GM23338 (cell line): ENCODE data around the gene UNC13C.

ENCODE experiments used
- CREB1 ChIP-seq: fragments of 250-450 bp; sonication (Bioruptor Pico); IDR thresholded peaks from 2 replicates; pipeline ENCODE4 v1.5.0; 2020; ENCODE audit warnings: low read depth, mild to moderate bottlenecking, moderate library complexity
- EZH2 ChIP-seq: fragments of 200-600 bp; sonication (generic); IDR thresholded peaks from one replicate; pipeline ENCODE4 v1.8.0; 2017; ENCODE audit warnings: antibody characterized with exemption, mild to moderate bottlenecking, low read depth; ENCODE audit not compliant: unreplicated experiment
- EZH2phosphoT487 ChIP-seq: fragments of 200-600 bp; sonication (generic); IDR thresholded peaks from one replicate; pipeline ENCODE4 v1.8.1; 2018; ENCODE audit warnings: antibody characterized with exemption; ENCODE audit not compliant: unreplicated experiment
- JUNB ChIP-seq: IDR thresholded peaks from one replicate; pipeline ENCODE4 v1.6.1; 2016; ENCODE audit warnings: antibody characterized with exemption; ENCODE audit not compliant: unreplicated experiment
- NANOG ChIP-seq: IDR thresholded peaks from 2 replicates; pipeline ENCODE4 v1.6.1; 2016; ENCODE audit warnings: antibody characterized with exemption, borderline replicate concordance
- POLR2AphosphoS5 ChIP-seq: IDR thresholded peaks from 2 replicates; pipeline ENCODE4 v1.6.1; 2016; ENCODE audit warnings: antibody characterized with exemption, low read depth
- ZNF114 ChIP-seq: fragments of 250-450 bp; sonication (Bioruptor Pico); IDR thresholded peaks from 2 replicates; pipeline ENCODE4 v1.5.0; 2020; ENCODE audit warnings: mild to moderate bottlenecking, moderate library complexity
- ZNF331 ChIP-seq: fragments of 250-450 bp; sonication (Bioruptor Pico); IDR thresholded peaks from 2 replicates; pipeline ENCODE4 v1.5.0; 2020; ENCODE audit warnings: low read depth, mild to moderate bottlenecking, moderate library complexity
- TF ChIP-seq, protein P1 (sequence below), 2 experiments: fragments of 200-600 bp in 1 of 2; sonication (generic) in 1 of 2; conservative IDR thresholded peaks; 2 replicates each; pipeline versions ENCODE4 v1.5.1 to v1.6.1; 2016 to 2017; ENCODE audit warnings: antibody characterized with exemption in 2 of 2, low read depth in 2 of 2, mild to moderate bottlenecking in 2 of 2, moderate library complexity in 1 of 2
- TF ChIP-seq, protein P2 (sequence below): IDR thresholded peaks from one replicate; pipeline ENCODE4 v1.6.1; 2018; ENCODE audit warnings: antibody characterized with exemption; ENCODE audit not compliant: unreplicated experiment
- TF ChIP-seq, protein P3 (sequence below): IDR thresholded peaks from 2 replicates; pipeline ENCODE4 v1.6.1; 2016; ENCODE audit warnings: antibody characterized with exemption

DNA sequence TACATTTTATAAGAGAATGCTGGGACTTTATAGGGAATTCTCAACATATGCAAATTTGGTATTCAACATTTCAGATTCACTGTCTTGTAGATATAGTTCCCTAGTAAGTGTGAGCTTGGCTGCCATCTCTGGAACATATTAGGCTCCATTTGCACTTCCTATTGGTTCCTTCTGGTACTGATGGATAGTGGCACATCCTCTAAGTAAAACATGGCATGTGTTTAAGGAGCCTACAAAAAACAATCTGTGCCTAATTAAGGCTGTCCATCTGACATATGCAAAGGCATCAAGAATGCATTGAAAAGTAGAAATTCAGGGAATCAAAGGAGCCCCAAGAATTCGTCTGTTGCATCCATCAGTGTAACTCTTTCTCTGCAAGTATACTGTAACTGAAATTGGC is 344.1 kb downstream of the UNC13C start:
- TF ChIP-seq, protein P1, sequence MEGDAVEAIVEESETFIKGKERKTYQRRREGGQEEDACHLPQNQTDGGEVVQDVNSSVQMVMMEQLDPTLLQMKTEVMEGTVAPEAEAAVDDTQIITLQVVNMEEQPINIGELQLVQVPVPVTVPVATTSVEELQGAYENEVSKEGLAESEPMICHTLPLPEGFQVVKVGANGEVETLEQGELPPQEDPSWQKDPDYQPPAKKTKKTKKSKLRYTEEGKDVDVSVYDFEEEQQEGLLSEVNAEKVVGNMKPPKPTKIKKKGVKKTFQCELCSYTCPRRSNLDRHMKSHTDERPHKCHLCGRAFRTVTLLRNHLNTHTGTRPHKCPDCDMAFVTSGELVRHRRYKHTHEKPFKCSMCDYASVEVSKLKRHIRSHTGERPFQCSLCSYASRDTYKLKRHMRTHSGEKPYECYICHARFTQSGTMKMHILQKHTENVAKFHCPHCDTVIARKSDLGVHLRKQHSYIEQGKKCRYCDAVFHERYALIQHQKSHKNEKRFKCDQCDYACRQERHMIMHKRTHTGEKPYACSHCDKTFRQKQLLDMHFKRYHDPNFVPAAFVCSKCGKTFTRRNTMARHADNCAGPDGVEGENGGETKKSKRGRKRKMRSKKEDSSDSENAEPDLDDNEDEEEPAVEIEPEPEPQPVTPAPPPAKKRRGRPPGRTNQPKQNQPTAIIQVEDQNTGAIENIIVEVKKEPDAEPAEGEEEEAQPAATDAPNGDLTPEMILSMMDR (conservative IDR thresholded peaks at IDR 0.05; ENCODE audit: low read depth in 2 of 2) = no peak
- no peak for TF ChIP-seq POLR2AphosphoS5
- TF ChIP-seq, protein P2, sequence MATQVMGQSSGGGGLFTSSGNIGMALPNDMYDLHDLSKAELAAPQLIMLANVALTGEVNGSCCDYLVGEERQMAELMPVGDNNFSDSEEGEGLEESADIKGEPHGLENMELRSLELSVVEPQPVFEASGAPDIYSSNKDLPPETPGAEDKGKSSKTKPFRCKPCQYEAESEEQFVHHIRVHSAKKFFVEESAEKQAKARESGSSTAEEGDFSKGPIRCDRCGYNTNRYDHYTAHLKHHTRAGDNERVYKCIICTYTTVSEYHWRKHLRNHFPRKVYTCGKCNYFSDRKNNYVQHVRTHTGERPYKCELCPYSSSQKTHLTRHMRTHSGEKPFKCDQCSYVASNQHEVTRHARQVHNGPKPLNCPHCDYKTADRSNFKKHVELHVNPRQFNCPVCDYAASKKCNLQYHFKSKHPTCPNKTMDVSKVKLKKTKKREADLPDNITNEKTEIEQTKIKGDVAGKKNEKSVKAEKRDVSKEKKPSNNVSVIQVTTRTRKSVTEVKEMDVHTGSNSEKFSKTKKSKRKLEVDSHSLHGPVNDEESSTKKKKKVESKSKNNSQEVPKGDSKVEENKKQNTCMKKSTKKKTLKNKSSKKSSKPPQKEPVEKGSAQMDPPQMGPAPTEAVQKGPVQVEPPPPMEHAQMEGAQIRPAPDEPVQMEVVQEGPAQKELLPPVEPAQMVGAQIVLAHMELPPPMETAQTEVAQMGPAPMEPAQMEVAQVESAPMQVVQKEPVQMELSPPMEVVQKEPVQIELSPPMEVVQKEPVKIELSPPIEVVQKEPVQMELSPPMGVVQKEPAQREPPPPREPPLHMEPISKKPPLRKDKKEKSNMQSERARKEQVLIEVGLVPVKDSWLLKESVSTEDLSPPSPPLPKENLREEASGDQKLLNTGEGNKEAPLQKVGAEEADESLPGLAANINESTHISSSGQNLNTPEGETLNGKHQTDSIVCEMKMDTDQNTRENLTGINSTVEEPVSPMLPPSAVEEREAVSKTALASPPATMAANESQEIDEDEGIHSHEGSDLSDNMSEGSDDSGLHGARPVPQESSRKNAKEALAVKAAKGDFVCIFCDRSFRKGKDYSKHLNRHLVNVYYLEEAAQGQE = no peak
- TF ChIP-seq, protein P3, sequence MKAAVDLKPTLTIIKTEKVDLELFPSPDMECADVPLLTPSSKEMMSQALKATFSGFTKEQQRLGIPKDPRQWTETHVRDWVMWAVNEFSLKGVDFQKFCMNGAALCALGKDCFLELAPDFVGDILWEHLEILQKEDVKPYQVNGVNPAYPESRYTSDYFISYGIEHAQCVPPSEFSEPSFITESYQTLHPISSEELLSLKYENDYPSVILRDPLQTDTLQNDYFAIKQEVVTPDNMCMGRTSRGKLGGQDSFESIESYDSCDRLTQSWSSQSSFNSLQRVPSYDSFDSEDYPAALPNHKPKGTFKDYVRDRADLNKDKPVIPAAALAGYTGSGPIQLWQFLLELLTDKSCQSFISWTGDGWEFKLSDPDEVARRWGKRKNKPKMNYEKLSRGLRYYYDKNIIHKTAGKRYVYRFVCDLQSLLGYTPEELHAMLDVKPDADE = no peak
- TF ChIP-seq CREB1 (CRISPR knock-in tag) = no peak
- no peak for TF ChIP-seq EZH2
- no peak for TF ChIP-seq EZH2phosphoT487
- TF ChIP-seq ZNF331 (CRISPR knock-in tag) = no peak
- TF ChIP-seq NANOG = no peak
- TF ChIP-seq JUNB = no peak
- TF ChIP-seq ZNF114 (CRISPR knock-in tag) = no peak
